RCC 7860 (cell line): ENCODE data around the gene SLC22A14.
A peak's percentile ranks its signal among the peaks of the same experiment; 100 is the strongest.
"Not testable (repeated sequence)": the region's sequence is repeated elsewhere in the genome, so short reads cannot be mapped to it uniquely, and the experiment has no call there.

Experiments
- DNase-seq: peaks from one replicate; pipeline ENCODE4 v3.0.0-alpha.2; 2015; ENCODE audit warnings: low spot score
- FAIRE-seq: peaks from 2 replicates; lab custom pipeline; 2012; peaks lifted over from hg19 to GRCh38; lab: Jason Lieb, UNC

SLC22A14 gene

GRCh38 chr3:38281895-38282686 lies at the start of gene SLC22A14:
Gene SLC22A14 (plus strand): TSS chr3:38282294. CDS start chr3:38306027, 23,733 bp downstream.
- no peak for FAIRE-seq
- no peak for DNase-seq

GRCh38 chr3:38232701-38233100 lies 49.4 kb upstream of the SLC22A14 start:
- FAIRE-seq, result no peak
- no peak for DNase-seq

GRCh38 chr3:38235466-38235865 lies 46.6 kb upstream of the SLC22A14 start:
- FAIRE-seq (no peak), DNase-seq (no peak)

GRCh38 chr3:38238416-38239008 lies 43.6 kb upstream of the SLC22A14 start:
- DNase-seq, result no peak
- no peak for FAIRE-seq

GRCh38 chr3:38242812-38243211 lies 39.3 kb upstream of the SLC22A14 start:
- DNase-seq, FAIRE-seq: not testable (repeated sequence)

GRCh38 chr3:38245930-38246329 lies 36.2 kb upstream of the SLC22A14 start:
- DNase-seq, result no peak
- no peak for FAIRE-seq

GRCh38 chr3:38247366-38248035 lies 34.6 kb upstream of the SLC22A14 start:
- peak; percentile 68 for DNase-seq
- peak; percentile 92 for FAIRE-seq

- no peak for FAIRE-seq
- DNase-seq, result no peak
These were observed 31.9 kb upstream of the SLC22A14 start for GRCh38 chr3:38250198-38250597.

- no peak for DNase-seq
- FAIRE-seq, result no peak
These were observed 30.9 kb upstream of the SLC22A14 start for GRCh38 chr3:38251197-38251596.

- FAIRE-seq, result no peak
- no peak for DNase-seq
These were observed 28.4 kb upstream of the SLC22A14 start for GRCh38 chr3:38253704-38254103.

GRCh38 chr3:38254872-38255271 lies 27.2 kb upstream of the SLC22A14 start:
- DNase-seq, result no peak
- no peak for FAIRE-seq

- DNase-seq, result no peak
- no peak for FAIRE-seq
These were observed 26.5 kb upstream of the SLC22A14 start for GRCh38 chr3:38255627-38256026.

- DNase-seq, result no peak
- no peak for FAIRE-seq
These were observed 24.5 kb upstream of the SLC22A14 start for GRCh38 chr3:38257583-38257982.

- no peak for FAIRE-seq
- DNase-seq, result no peak
These were observed 21.6 kb upstream of the SLC22A14 start for GRCh38 chr3:38260474-38260873.

GRCh38 chr3:38264353-38264771 lies 17.7 kb upstream of the SLC22A14 start:
- DNase-seq (no peak), FAIRE-seq (no peak)

GRCh38 chr3:38264779-38265178 lies 17.3 kb upstream of the SLC22A14 start:
- FAIRE-seq (no peak), DNase-seq (no peak)

GRCh38 chr3:38265604-38266307 lies 16.3 kb upstream of the SLC22A14 start, which contains the start of gene SLC22A13:
Gene SLC22A13 (plus strand): TSS chr3:38265812. CDS start chr3:38265861, 49 bp downstream.
- DNase-seq (no peak), FAIRE-seq (no peak)

GRCh38 chr3:38266810-38267209 lies 15.3 kb upstream of the SLC22A14 start:
- no peak for FAIRE-seq
- DNase-seq, result no peak

- FAIRE-seq, result no peak
- DNase-seq, result no peak
These were observed 14.4 kb upstream of the SLC22A14 start for GRCh38 chr3:38267662-38268061.

- no peak for DNase-seq
- FAIRE-seq, result no peak
These were observed 14.0 kb upstream of the SLC22A14 start for GRCh38 chr3:38268087-38268486.

GRCh38 chr3:38268522-38268921 lies 13.6 kb upstream of the SLC22A14 start:
- FAIRE-seq (no peak), DNase-seq (no peak)
